ENCODE results near the gene EDNRA.

EDNRA gene

DNA sequence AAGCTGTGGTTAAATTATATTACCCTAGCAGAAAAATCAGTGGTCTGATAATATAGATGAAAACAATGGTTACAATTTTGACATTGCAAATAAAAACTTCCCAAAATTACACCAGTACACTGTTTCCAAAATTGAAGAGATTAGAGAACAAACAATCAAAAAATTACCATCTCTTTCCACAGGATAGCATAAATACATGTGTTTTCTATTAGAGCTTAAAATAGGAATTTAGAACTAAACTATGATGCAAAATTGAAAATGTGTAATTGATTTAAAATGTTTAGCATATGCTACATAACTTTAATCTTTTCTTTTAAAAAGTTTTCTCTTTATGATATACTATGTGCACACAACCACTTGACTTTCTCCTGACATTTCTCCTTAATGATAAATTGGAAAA lies 6.7 kb downstream of the EDNRA start:
- Mint-ChIP-seq H3K9me3 (peaks cover 0 to 4% of the 10 kb centered on the region in 2 donors), H3K27me3 (peaks cover 3% of the 10 kb centered on the region), H3K4me1 (no peaks in the 10 kb centered on the region), H3K4me3 (no peak overlapping the region), H3K27ac (no peak overlapping the region)
- ATAC-seq = no peak
- DNase-seq = no peak

GRCh38 chr4:147488556-147488955 lies 7.7 kb downstream of the EDNRA start:
- DNase-seq (no peak), ATAC-seq (no peak)
- no peaks in the 10 kb centered on the region for H3K4me1 Mint-ChIP-seq
- H3K4me3 Mint-ChIP-seq = no peak overlapping the region
- H3K27ac Mint-ChIP-seq = no peak overlapping the region
- H3K9me3 Mint-ChIP-seq = peaks cover 0 to 4% of the 10 kb centered on the region in 2 donors
- no peaks in the 10 kb centered on the region for H3K27me3 Mint-ChIP-seq

DNA sequence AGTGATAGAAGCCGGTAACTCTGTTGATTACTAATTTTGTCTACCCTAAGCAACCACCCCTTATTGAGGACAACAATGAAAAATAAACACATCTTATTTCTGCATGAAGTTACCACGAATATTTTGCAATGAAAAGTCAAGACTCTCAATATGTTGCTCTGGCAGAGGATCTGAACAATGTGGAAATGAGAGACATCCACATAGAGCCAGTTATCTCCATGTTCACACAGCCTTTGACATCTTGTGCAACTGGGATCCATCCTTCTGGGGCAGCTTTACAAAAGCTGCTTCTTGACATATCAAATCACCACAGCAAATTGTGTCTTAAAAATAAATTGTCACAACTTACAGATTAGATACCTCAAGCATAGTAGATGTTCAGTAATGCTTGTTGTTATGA lies 10.2 kb downstream of the EDNRA start:
- H3K27me3 Mint-ChIP-seq = no peaks in the 10 kb centered on the region
- DNase-seq (no peak), ATAC-seq (no peak)
- no peak overlapping the region for H3K4me3 Mint-ChIP-seq
- no peaks in the 10 kb centered on the region for H3K9me3 Mint-ChIP-seq
- H3K4me1 Mint-ChIP-seq = no peaks in the 10 kb centered on the region
- no peak overlapping the region for H3K27ac Mint-ChIP-seq

DNA sequence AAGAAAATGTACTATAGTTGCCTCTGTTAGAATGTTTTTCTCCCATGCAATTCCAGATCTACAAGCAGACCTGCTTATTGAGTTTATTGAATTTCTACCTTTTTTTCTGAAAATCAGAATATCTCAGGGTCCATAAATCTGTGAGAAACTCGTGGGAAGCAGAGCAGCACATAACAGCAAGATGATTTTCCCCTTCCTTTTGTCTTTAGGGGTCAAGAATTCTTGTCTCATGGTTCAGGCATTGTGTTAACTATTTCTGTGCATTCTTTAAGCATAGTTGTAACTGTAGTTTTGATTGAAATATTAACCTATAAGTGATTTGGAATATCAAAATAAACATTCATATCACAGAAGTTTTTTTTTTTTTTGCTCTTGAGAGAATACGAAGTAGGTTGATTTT lies 11.4 kb downstream of the EDNRA start:
- H3K4me1 Mint-ChIP-seq = no peaks in the 10 kb centered on the region
- DNase-seq = no peak
- no peak for ATAC-seq

GRCh38 chr4:147492761-147493160 lies 11.9 kb downstream of the EDNRA start:
- Mint-ChIP-seq H3K4me3 (no peak overlapping the region), H3K4me1 (no peaks in the 10 kb centered on the region), H3K27ac (no peak overlapping the region), H3K9me3 (no peaks in the 10 kb centered on the region), H3K27me3 (no peaks in the 10 kb centered on the region)
- no peak for DNase-seq
- ATAC-seq = no peak

More for the DNA sequence above, 11.4 kb downstream of the EDNRA start:
- Mint-ChIP-seq H3K27me3 (no peaks in the 10 kb centered on the region), H3K4me3 (no peak overlapping the region), H3K9me3 (no peaks in the 10 kb centered on the region), H3K27ac (no peak overlapping the region)

GRCh38 chr4:147493307-147493706 lies 12.4 kb downstream of the EDNRA start:
- Mint-ChIP-seq H3K27me3 (no peaks in the 10 kb centered on the region), H3K27ac (no peak overlapping the region), H3K4me3 (no peak overlapping the region), H3K4me1 (no peaks in the 10 kb centered on the region), H3K9me3 (no peaks in the 10 kb centered on the region)
- ATAC-seq = no peak
- DNase-seq = no peak

DNA sequence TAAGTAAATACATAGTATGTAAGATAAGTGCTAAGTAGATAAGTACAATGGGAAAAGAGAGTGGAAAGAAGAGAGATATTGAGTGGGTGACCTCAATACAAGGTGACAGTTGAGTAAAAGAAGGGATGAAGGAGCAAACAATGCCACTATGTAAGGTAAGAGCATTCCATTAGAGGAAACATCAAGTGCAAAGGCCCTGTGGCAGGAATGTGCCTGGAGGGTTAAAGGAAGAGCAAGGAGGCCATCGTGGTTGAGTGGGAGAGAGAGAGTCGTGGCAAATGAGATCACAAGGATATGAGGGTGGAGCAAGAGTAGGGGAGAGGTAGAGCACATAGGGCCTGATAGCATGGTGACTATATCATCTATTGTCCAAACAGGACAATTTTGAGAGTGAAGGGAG lies 13.4 kb downstream of the EDNRA start:
- Mint-ChIP-seq H3K4me1 (no peaks in the 10 kb centered on the region), H3K9me3 (no peaks in the 10 kb centered on the region), H3K27me3 (no peaks in the 10 kb centered on the region), H3K27ac (no peak overlapping the region), H3K4me3 (no peak overlapping the region)
- DNase-seq (no peak), ATAC-seq (no peak)

DNA sequence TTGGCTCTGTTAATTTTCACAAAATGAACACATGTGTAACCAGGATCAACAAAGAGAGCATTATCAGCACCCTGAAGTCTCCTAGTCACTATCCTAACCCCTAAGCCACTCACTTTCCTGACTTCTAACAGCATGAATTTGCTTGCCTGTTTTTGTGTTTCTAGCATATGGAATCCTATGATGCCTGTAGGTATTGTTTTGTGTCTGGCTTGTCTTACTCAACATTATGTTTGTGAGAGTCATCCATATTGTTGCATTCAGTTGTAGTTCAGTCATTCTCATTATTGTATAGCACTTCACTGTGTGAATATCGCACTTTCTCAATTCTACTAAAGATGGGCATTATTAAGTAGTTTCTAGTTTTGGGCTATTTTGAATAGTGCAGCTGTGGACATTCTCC lies 15.6 kb downstream of the EDNRA start:
- Mint-ChIP-seq H3K27ac (no peak overlapping the region), H3K4me3 (no peak overlapping the region), H3K27me3 (peaks cover 9% of the 10 kb centered on the region)

GRCh38 chr4:147498031-147498660 lies 17.2 kb downstream of the EDNRA start:
- no peaks in the 10 kb centered on the region for H3K4me1 Mint-ChIP-seq
- H3K9me3 Mint-ChIP-seq = no peaks in the 10 kb centered on the region
- DNase-seq (no peak), ATAC-seq (no peak)
- H3K4me3 Mint-ChIP-seq = no peak overlapping the region
- peaks cover 9% of the 10 kb centered on the region for H3K27me3 Mint-ChIP-seq
- H3K27ac Mint-ChIP-seq = no peak overlapping the region

More for the DNA sequence above, 15.6 kb downstream of the EDNRA start:
- H3K9me3 Mint-ChIP-seq = no peaks in the 10 kb centered on the region
- DNase-seq (no peak), ATAC-seq (no peak)
- no peaks in the 10 kb centered on the region for H3K4me1 Mint-ChIP-seq

DNA sequence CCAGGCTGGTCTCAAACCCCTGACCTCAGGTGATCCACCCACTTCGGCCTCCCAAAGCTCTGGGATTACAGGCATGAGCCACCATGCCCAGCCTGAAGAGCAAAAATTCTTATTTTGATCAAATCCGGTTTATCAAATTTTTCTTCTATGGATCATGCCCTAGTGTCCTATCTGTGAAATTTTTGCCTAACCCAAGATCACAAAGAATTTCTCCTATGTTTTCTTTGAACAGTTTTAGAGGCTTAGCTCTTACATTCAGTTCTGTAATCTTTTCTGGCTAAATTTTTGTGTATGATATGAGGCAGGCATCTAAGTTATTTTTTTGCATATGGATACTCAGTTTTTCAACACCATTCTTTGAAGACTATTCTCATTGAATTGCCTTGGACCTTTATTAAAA lies 27.4 kb downstream of the EDNRA start:
- H3K9me3 Mint-ChIP-seq = no peaks in the 10 kb centered on the region
- H3K4me1 Mint-ChIP-seq = no peaks in the 10 kb centered on the region
- no peak overlapping the region for H3K4me3 Mint-ChIP-seq
- ATAC-seq = no peak
- H3K27me3 Mint-ChIP-seq = peaks cover 29% of the 10 kb centered on the region
- no peak overlapping the region for H3K27ac Mint-ChIP-seq
- no peak for DNase-seq

DNA sequence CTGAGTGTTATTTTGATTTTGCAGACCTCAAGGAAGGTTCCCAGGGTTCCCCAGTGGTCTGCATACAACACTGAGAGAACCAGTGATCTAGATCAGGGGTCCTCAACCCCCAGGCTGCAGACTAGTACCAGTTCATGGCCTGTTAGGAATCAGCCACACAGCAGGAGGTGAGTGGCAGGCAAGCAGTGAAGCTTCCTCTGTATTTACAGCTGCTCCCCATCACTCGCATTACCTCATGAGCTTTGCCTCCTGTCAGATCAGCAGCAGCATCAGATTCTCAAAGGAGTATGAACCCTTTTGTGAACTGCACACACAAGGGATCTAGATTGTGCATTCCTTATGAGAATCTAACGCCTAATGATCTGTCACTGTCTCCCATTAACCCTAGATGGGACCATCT lies 28.5 kb downstream of the EDNRA start:
- Mint-ChIP-seq H3K4me3 (no peak overlapping the region), H3K27ac (no peak overlapping the region), H3K9me3 (no peaks in the 10 kb centered on the region), H3K4me1 (no peaks in the 10 kb centered on the region), H3K27me3 (peaks cover 29% of the 10 kb centered on the region)
- DNase-seq (no peak), ATAC-seq (no peak)

DNA sequence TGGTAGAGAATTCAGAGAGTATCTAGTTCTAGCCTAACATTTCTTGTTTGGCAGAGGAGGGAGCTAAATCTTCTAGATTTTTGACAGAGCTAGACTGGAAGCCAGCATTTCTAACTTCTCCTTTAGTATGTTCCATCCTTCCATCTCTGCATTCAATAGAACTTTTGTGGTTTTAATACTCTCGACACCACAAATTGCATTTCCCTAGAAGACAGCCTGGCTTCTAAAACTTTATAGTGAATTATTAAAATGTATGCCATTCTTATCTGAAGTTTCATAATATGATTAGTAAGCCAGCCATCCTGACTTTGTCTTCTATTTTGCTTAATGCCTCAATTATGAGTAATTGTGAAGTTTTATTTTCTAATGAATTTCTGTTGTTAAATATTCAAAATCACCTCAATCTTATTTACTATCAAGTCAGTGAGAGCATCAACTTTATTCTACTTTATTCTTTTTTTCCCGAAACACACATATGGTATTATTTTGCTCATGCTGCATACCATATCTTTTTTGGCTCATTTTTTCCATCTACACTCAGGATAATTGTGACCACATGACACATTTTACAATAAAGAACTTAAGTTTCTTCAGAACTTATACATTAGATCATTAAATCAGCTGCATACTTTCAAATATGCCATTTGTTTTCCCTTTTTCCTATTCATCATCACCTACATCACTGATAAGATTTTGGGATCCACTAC lies 30.2 kb downstream of the EDNRA start:
- no peak overlapping the region for H3K4me3 Mint-ChIP-seq
- no peaks in the 10 kb centered on the region for H3K4me1 Mint-ChIP-seq
- H3K9me3 Mint-ChIP-seq = no peaks in the 10 kb centered on the region
- ATAC-seq (no peak), DNase-seq (no peak)
- peaks cover 29% of the 10 kb centered on the region for H3K27me3 Mint-ChIP-seq
- H3K27ac Mint-ChIP-seq = no peak overlapping the region

DNA sequence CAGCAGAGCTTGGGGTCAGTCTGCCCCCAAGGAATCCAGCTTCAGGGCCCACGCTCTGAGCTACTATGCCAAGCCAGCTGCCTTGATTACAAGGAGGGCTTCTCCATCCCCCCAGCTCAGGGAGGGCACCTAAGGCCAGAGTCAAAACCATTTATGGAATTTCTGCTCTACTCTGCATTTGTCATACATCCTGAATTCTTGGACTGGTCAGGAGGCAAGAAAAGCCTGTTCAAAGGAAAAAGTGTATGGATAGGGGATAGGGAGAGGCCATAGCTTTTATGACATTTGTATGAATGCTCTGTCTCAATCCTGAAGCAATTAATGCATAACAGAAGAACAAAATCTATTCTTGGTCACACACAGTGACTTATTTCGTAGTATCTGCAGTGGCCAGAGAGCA lies 32.2 kb downstream of the EDNRA start:
- H3K4me1 Mint-ChIP-seq = no peaks in the 10 kb centered on the region
- no peak overlapping the region for H3K4me3 Mint-ChIP-seq
- peaks cover 29% of the 10 kb centered on the region for H3K27me3 Mint-ChIP-seq
- DNase-seq (no peak), ATAC-seq (no peak)
- no peaks in the 10 kb centered on the region for H3K9me3 Mint-ChIP-seq
- H3K27ac Mint-ChIP-seq = no peak overlapping the region

DNA sequence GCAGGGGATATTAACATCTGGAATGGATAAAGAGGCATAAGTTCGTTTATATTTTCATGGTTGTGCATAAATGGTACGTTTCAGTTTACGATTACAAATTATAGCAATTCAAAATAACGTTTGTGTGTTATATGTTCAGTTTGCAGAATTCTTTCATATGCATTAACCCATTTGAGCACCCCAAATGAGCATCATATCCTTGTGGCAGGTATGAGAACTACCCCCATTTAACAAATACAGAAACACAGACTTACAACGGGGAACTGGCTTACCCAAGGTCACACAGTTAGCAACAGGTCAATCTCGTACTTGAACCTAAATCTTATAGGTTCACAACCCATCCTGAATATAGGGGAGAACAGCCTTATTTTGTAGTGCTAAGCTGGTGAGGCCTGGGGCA lies 33.1 kb downstream of the EDNRA start:
- no peaks in the 10 kb centered on the region for H3K9me3 Mint-ChIP-seq
- no peak overlapping the region for H3K27ac Mint-ChIP-seq
- no peak overlapping the region for H3K4me3 Mint-ChIP-seq
- DNase-seq (no peak), ATAC-seq (no peak)
- no peaks in the 10 kb centered on the region for H3K4me1 Mint-ChIP-seq
- H3K27me3 Mint-ChIP-seq = peaks cover 29% of the 10 kb centered on the region

DNA sequence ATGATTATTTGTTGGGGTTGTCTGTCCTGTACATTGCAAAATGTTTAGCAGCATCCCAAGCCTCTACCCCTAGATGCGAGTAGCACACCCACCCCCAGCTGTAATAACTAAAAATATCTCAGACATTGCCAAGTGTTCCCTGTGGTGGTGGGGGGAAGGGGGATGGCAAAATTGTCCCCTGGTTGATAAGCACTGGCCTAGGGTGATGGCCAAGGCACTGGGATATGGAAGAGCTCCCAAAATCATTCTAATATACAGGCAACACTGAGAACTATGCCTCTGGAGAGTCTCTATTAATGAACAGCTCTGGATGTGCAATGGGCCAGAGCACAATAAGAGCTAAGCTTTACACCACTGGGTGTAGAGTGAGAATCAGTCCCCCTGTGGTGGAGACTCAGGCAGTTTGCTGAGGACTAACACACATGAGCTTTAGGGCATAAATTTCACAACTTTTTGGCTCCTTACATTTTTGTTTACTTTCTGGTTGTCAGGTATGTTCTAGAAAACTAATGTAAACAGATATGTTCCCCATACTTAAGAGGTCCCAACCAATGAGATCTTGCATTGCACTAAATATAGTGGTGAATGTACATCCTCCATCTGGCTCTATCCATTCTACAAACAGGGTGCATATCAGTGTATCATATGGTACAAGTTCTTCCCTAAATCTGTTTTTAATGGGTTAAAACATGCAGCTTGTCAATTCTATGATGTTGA lies 34.5 kb downstream of the EDNRA start:
- Mint-ChIP-seq H3K4me1 (no peaks in the 10 kb centered on the region), H3K4me3 (no peak overlapping the region), H3K9me3 (no peaks in the 10 kb centered on the region), H3K27me3 (peaks cover 36% of the 10 kb centered on the region), H3K27ac (no peak overlapping the region)
- ATAC-seq (no peak), DNase-seq (no peak)

- Mint-ChIP-seq H3K27ac (no peak overlapping the region), H3K9me3 (no peaks in the 10 kb centered on the region), H3K4me1 (no peaks in the 10 kb centered on the region), H3K4me3 (no peak overlapping the region), H3K27me3 (peaks cover 30% of the 10 kb centered on the region)
- DNase-seq (no peak), ATAC-seq (no peak)
These were observed 35.2 kb downstream of the EDNRA start for GRCh38 chr4:147516133-147516532.
